Cerebellar nuclear complex (tissue), 1 donor: ENCODE measurements around the gene ZER1.
"Not testable (repeated sequence)": the region's sequence is repeated elsewhere in the genome, so short reads cannot be mapped to it uniquely, and the experiment has no call there.

Source experiments
- DNase-seq, 2 experiments: peaks; one replicate each; lab custom pipeline; 2025; lab: John Stamatoyannopoulos, UW

Gene ZER1

DNA sequence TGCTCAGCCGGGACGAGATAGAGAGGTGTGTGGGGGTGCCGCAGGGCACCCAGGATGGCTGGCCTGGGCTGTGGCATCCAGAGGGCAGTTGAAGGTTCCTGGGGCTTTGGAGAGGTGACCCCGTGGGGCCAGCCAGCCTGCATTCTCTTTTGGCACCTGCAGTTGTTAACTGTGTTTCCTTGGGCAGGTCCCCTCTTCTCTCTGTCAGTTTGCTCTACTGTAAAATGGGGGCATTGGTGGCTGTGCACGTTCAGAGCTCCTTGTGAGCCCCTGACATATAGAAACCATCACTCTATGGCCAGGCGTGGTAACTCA lies 56.3 kb downstream of the ZER1 start:
- DNase-seq, result no peak

DNA sequence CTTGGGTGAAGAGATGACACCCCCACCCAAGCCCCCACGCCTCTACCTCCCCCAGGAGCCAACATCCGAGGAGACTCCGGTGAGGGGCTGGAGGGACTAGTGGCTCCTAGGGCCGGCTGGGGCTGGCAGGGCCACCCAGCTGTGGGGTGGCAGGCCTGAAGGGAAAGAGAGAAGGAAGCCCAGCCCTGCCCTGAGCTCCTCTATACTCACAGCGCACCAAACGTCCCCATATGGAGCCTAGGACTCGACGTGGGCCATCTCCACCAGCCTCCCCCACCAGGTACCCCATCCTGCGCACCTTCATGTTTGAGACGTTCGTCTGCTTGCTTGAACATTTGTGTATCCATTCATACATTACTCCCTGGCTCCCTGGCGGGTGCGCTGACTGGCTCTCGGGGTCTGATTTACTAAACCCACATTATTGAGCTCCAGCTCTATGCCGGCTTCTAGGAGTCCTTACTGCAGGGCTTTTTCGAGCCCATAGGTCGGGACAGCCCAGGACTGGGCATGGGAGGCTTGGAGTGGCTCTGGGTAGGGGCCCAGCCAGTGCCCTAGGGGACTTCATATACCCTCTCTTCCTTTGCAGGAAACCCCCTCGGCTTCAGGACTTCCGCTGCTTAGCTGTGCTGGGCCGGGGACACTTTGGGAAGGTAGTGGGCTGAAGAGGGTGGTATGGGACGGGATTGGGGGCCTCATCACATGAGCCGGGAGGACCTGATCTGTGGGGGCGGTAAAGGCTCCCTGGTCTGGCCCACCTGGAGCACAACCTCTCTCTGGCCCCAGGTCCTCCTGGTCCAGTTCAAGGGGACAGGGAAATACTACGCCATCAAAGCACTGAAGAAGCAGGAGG lies 56.9 kb downstream of the ZER1 start:
- DNase-seq, result no peak

DNA sequence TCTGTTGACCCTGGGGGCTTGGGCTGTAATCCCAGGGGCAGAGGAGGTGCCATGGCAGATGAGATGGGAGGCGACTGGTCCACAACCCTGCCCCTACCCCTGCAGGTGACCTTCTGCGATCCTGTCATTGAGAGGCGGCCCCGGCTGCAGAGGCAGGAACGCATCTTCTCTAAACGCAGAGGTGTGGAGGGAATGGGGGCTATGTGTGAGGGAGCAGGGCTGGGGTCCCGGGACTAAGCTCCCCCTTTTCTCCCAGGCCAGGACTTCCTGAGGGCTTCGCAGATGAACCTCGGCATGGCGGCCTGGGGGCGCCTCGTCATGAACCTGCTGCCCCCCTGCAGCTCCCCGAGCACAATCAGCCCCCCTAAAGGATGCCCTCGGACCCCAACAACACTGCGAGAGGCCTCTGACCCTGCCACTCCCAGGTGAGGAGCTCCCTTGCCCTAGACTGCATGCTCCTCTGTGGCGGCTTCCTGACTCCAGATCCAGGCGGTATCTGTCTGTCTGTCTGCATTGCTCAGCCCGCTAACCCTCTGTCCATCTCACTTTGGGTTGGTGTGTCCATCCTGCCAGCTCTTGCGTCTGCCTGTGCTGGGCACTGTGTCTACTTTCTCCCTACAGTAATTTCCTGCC lies 57.7 kb downstream of the ZER1 start:
- no peak for DNase-seq

DNA sequence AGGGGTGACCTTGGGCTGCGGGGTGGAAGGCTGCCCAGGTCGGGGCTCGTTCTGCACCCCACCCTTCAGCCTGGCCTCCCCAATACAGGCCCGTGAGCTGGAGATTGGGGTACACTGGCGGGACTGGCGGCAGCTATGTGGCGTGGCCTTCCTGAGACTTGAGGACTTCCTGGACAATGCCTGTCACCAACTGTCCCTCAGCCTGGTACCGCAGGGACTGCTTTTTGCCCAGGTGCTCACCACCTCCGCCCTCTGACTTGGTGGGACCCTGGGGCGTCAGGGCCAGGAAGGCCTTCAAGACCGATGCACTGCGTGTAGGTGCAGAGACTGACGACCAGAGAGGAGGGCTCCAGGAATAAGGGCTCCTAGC lies 58.3 kb downstream of the ZER1 start:
- no peak for DNase-seq

DNA sequence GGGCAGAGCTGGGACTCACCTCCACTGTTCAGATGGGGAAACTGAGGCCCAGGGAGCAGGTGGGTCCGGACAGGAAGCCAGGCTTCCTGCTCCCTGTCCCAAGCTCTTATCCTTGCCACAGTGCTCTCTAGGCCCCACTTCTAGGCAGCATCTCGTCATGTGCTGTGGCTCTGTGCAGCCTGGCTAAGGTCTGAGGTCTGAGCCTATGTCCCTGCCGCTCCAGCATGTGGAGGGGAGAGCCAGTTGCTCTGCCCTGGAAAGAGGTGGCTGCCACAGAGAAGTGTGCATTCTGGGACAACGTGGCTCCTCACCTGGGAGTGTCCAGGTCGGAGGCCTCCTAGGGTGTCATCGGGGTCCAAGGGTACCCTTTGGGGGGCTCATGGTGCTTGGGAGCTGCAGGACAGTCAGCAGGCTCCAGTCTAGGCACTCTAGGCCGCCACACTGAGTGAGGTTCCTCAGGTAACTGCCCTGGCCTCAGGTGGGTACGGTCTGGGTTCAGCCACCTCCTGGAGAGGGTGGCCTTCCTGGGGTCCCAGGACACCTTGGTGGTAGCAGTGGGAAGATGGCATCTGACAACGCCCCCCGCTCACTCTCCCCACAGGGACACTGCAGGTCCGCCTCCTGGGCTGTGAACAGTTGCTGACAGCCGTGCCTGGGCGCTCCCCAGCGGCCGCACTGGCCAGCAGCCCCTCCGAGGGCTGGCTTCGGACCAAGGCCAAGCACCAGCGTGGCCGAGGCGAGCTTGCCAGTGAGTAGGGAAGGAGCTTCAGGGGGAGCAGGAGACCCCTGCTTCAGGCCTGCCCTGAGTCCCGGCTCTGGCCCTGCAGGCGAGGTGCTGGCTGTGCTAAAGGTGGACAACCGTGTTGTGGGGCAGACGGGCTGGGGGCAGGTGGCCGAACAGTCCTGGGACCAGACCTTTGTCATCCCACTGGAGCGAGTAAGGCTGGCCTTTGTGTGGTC lies 59.0 kb downstream of the ZER1 start:
- DNase-seq, result no peak

DNA sequence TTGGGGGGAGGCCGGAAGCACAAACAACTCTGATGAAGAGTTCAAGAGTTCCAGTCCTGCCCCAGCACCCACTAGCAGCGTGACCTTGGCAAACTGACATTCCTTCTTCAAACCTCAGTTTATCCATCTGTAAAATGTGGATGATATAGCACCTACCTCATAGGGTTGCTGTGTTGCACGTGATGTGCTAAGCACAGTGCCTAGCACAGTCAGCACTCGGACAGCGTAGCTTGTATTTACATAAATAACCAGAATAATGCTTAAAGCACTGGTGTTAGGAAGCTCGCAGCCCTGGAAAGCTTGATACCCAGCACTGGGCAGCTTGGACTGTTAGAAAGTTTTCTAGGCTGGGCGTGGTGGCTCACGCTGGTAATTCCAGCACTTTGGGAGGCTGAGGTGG lies 64.3 kb downstream of the ZER1 start:
- no peak for DNase-seq

DNA sequence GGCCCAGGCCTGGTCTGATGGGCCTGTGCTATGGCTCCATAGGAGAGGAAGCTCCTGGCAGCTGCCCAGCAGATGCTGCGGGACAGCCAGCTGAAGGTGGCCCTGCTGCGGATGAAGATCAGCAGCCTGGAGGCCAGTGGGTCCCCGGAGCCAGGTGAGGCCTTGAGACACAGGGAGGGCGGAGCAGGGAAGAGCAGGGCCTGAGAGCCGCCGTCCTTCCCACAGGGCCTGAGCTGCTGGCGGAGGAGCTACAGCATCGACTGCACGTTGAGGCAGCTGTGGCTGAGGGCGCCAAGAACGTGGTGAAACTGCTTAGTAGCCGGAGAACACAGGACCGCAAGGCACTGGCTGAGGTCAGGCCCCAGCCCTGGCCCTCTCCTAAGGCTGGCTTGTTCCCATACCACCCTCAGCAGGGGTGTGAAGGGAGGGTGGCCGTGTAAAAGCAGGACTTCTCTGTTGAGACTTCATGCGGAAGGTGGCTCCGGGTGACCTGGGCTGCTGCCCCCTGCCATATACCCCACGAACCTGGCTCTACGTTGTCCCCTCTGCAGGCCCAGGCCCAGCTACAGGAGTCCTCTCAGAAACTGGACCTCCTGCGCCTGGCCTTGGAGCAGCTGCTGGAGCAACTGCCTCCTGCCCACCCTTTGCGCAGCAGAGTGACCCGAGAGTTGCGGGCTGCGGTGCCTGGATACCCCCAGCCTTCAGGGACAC lies 64.9 kb downstream of the ZER1 start:
- DNase-seq, result no peak

DNA sequence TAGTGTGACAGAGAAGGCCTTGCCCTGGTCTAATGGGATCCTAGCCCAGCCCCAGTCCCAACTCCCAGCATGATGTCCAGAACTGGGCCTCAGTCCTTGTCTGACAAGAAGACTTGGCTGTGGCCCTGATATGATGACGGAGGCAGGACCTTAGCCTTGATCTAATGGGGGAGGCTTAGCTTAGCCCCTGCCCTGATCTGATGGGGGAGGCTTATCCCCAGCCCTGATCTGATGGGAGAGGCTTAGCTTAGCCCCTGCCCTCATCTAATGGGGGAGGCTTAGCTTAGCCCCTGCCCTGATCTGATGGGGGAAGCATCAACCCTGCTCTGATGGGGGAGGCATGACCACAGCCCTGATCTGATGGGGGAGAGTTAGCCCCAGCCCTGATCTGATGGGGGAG lies 65.7 kb downstream of the ZER1 start:
- DNase-seq, result no peak

DNA sequence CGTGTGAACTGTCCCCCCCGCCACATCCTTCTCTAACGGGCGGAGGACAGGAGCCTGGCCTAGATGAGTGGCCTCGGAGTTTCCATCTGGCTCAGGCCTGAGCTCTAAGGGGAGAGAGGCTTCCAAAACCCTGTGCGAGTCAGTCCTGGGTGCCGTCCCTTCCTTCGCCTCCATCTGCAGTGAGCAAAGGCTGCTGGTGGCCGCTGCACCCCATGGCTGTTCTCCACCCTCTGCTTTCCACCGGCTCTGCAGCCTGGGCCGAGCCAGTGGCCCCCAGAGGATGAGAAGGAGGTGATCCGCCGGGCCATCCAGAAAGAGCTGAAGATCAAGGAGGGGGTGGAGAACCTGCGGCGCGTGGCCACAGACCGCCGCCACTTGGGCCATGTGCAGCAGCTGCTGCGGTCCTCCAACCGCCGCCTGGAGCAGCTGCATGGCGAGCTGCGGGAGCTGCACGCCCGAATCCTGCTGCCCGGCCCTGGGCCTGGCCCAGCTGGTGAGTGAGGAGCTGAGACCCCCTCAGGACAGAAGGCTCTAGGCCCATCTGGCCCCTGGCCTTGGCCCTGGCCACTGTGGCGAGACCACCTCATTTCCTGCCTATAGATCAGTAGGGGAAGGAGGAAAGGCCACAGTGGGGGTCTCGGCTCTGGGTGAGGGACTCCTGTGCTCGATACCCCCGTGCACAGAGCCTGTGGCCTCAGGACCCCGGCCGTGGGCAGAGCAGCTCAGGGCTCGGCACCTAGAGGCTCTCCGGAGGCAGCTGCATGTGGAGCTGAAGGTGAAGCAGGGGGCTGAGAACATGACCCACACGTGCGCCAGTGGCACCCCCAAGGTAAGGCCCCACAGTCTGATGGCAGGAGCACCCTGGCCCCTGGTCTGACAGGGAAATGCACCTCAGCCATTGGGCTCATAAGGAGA lies 66.4 kb downstream of the ZER1 start:
- DNase-seq, result no peak

DNA sequence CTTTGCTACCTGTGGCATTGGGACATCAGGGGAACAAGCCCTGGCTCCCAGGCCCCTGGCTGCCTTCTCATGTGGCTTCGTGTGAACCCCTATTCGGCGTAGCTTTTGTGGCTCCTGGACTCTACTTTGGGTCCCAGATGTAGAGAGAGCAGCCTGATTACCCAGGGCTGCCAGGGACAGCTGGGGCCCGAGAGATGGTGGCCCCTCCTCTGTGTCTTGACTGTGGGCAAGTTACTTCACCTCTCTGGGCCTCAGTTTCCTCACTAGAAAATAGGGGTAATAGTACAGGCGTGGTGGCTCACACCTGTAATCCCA lies 67.4 kb downstream of the ZER1 start:
- no peak for DNase-seq

DNA sequence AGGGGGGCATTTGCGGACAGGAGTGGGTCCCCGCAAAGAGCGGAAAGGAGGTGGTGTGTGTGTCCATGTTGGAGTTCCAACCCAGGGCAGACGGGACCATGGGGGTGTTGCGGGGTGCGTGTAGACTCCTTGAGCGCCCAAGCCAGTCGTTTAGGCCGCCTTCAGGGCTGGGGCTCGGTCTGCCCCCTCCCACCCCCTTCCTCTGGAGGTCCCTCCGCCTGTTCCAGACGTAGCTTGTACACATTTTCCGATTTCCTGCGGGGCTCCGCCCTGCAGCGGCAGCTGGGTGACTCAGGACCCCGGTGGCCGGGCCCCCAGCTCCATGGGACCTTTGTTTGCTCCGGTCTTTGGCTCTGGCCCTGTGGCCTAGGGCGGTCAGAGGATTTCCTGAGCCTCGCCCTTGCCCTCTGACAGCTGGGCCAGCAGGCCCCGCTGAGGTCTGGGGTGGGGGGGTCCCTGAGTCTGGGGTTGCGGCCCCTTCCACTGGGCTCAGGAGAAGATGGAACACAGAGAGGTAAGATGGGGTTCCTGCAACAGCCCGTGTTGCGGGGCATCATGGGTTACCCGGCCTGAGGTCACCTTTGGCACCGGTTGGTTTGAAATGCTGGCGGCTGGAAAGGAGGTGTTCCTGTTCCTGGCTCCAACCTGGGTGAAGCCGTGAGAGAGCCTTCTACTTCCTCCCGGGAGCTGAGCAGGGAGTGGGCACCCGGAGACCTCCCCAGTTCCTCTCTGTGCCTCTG lies 67.9 kb downstream of the ZER1 start:
- no peak for DNase-seq

DNA sequence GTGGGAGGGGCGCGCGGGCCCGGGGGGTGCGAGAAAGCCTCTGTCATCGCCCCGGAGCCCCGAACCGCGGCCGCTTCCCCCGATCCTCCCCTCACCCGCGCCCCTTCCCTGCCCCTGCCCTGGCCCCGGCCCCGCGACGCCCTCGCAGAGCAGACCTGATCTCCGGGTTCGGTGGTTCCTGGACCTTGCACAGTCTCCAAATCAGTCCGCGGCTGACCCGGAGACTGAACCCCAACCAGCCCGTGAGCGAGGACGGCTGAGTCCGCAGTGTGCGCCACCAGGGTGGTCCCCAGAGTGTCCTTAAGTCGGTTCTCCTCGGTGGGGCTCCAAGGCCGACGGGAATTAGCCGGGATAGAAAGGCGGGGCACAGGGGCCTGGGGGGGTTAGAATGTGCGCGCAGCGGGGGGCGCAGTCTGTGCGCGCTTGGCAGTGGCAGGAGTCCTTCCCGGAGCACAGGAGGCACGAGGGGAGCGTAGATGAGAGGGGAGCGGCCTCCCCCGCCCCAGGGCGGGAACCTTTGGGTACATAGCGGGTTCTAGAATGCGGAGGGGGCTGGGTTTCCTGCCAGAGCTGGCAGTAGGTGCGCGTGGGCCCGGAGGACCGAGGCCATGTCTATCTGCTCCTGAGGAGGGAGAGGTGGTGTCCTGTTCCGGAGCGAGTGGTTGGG lies 68.6 kb downstream of the ZER1 start:
- no peak for DNase-seq

DNA sequence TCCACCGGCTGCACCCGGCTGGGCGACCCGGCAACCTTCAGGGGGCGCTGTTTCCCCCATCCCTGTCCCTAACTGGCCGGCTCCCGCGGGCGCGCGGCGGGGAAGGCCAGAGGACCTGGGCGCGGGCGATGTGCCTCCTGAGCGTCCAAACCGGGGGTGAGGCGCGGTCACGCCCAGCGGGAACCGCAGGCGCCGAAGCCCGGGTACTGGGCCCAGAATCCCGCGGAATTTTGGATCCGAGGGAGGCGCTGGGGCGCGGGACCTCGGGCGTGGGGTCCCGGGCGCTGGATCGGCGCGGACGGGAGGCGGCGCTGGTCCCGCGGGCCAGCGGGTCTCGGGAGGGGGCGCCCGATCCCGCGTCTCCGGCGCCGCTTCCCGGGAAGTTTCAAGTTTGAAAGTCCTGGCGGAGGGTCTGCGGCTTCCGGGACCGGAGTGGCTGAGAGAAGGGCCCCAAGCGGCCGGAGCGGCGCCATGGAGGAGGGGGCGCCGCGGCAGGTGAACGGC lies 69.2 kb downstream of the ZER1 start, which contains the start of gene PKN3:
Gene PKN3 (plus strand): TSS at position 59 of the 504 bp plus-strand sequence. CDS start 413 bp downstream, at position 472.
- DNase-seq, result peak in 1 of 2 experiments; percentile 20

DNA sequence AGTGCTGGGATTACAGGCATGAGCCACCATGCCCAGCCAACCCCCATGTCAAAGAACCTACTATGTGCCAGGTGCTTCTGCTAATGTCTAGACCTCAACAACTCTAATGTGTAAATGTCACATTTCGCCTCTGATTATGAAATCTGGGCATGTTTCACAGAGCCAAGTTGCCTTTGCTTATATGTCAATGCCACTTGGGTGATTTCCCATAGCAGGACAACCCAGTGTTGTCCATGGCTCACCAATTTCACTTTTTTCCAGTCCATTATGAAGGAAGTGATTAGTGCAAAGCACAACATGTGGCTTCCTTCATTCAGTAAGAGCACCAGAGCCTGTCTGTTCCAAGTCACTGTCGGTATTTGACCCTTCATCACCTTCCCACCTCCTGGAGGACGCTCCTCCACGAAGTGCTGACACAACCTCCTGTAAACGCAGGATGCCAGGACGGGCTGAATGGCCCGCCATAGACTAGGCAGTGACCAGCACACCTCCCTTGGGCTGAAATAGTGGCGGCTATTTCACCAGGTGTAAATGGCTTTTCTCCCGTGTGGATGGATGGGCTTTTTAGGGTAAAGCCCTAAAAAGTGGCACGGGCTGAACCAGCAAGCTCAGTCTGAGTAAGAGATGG lies 70.4 kb downstream of the ZER1 start:
- DNase-seq, result no peak

DNA sequence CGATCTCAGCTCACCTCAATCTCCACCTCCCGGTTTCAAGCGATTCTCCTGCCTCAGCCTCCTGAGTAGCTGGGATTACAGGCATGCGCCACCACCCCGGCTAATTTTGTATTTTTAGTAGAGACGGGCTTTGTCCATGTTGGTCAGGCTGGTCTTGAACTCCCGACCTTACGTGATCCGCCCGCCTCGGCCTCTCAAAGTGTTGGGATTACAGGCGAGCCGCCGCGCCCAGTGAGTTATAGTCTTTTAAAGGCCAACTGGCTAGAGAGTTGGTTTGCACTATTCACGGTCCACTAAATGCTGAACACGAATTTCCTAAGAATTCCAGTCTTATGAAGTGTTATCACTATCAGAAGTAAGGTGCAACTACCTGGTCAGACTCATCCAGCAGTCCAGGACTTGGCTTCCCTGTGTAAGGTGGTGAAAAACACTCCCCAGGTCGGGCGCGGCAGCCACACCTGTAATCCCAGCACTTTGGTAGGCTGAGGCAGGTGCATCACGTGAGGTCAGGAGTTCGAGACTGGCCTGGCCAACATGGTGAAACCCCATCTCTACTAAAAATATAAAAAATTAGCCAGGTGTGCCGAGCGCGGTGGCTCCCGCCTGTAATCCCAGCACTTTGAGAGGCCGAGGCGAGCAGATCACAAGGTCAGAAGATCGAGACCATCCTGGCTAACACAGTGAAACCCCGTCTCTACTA lies 72.5 kb downstream of the ZER1 start:
- DNase-seq, result not testable (repeated sequence)

DNA sequence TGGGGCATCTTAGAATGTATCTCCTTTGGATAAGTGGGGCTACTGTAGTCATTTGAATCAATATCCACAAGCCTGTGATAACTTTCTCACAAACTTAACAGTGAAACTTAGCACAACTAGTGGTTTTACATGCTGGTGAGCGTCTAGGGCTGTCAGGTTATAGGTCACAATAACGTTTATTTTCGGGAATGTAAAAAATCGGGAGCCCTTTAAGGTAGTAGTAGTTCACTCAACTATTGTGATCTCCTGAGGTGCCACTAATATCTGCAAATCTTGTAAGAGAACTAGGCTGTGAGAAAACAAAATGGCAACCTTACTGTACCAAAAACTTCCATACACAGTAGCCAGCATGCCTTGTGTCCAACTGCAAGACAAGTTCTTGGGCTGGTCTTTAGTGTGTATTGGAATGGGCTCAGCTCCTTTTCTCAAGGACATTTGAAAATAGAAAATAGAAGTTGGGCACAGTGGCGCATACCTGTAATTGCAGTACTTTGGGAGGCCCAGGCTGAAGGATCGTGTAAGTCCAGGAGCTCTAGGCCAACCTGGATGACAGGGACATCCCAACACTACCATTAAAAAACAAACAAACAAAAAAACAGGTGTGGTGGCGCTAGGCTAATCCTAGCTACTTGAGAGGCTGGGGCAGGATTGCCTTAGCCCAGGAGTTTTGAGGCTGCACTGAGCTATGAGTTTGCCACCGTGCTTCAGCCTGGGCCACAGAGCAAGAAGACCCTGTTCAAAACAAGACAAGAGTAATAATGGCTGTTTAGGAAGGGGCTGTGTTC lies 74.6 kb downstream of the ZER1 start:
- DNase-seq, result no peak

DNA sequence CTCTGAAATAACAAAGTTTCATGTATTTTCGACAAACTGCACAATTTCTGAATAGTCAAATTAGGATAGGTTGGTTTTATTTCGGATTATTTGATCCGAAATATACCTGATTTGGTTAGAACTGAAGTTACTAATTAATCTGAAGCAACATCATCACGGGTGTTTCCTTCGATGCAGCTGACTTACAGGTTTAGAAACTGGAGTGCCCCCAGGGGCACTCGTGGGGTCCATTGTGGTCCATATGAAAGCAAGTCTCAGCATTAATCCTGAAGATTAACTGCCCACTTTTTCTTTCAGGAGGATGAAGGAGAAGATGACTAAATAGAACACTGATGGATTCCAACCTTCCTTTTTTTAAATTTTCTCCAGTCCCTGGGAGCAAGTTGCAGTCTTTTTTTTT lies 77.4 kb downstream of the ZER1 start:
- no peak for DNase-seq

DNA sequence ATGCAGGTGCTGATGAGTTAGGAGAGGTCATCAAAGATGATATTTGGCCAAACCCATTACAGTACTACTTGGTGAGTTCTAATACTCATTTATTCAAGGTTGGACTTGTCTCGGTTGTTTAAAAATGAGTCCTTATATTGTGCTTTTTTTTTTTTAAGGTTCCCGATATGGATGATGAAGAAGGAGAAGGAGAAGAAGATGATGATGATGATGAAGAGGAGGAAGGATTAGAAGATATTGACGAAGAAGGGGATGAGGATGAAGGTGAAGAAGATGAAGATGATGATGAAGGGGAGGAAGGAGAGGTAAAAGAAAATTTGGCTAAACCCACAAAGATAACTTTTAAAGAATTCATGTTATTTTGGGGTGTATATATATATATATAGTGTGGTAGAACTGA lies 78.0 kb downstream of the ZER1 start:
- not testable (repeated sequence) for DNase-seq
